IPS-NIHi7 (cell line): ENCODE measurements around the gene GRAMD2B.
"Not testable (repeated sequence)": the region's sequence is repeated elsewhere in the genome, so short reads cannot be mapped to it uniquely, and the experiment has no call there.

ENCODE experiments used
- DNase-seq: peaks from one replicate; pipeline ENCODE4 v3.0.0; 2012; ENCODE audit warnings: mixed read lengths; ENCODE audit errors: extremely low spot score

The GRAMD2B gene

DNA sequence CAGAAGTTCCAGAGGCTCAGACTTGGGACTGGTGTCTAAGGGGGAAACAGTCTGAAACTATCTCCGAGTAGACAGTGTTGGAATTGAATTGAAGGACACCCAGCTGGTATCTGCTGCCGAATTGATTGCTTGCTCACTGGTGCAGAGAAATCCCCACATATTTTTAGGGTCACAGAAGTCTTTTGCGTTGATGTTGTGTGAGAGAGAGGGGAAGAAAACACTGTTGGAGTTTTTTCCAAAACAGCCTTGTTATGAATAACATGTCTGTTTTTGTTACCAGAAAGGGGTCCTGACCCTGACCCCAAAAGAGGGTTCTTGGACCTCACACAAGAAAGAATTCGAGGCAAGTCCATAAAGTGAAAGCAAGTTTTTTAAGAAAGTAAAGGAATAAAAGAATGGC, 90.5 kb downstream of the GRAMD2B start:
- DNase-seq: no peak

GRCh38 chr5:126514131-126514557, 90.9 kb downstream of the GRAMD2B start:
- DNase-seq: no peak

DNA sequence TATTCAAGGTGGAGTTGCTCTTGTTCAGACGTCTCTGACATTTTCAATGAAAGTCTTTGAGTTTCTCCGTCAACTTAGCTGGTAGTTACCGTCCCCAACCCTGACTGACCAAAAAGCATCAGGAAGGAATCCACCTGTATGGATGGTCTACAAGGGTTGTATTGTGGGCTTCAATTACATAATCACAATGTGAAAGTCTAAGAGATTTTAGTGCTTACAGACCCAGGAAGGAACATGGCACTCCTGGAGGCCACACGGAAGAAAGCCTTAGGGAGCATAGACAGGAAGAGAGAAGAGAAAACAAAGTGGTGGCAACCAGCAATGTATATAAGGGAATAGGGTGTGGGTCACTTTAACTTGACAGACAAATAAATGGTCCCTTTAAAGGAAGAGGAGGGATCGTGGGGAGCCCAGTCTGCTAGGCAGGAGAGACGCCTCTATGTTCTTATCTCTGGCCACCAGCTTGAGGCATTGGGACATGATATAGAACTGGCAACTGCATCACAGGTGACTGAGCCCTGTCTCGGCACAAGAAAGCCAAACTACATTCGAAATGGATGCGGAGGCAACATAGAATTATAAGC, 91.4 kb downstream of the GRAMD2B start:
- no peak for DNase-seq

DNA sequence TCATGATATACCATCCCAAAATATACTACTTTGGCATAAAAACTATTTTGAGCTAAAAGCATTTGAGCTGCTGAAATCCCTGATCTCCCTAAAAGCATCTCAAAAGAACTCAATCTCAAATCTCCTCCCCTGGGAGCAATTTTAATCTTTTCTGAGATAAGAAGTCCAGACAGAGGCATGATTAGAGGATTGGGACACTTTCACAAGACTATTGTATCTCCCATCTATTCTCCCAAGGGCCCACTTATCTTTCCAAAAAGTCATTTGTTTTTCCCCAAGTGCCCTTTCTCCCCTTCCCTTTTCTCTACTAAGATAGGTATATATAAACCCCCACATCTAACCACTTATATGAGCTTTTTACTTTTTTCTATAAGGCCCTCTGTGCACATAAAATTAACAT, 92.1 kb downstream of the GRAMD2B start:
- no peak for DNase-seq

DNA sequence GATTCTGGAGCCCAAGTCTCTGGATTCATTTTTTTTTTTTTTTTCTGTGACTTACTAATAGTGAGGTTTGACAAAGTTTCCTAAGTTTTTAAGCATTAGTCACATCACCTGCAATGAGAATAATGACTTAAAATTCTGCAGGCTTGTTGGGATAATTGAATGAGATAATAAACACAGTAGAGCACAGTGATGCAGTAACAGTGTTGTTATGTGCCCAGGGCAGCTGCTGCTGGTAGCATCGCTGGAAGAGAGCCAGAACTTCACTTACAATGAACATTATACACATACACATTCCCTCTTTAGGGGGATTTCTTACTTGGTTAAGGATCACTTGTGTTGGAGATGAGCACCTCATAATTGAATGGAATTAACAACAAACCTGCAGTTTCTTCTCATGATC, 92.9 kb downstream of the GRAMD2B start:
- DNase-seq: no peak

DNA sequence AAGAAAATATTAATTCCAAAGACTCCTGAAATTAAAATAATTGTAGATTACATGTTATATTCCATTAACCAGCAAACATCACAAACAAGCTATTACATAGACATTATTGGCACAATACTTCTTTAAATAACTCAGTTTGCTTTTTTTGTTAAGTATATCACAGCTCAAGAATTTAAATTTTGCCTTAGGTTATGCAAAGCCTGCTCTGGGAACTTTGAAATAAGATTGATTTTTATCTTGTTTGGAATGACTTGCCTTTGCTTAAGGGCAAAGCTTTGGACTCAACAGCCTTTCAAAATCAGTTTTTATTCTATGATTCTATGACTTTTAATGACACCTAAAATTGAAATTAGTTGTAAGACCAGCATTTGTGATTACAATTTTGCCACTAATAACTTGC, 93.6 kb downstream of the GRAMD2B start:
- DNase-seq: no peak

DNA sequence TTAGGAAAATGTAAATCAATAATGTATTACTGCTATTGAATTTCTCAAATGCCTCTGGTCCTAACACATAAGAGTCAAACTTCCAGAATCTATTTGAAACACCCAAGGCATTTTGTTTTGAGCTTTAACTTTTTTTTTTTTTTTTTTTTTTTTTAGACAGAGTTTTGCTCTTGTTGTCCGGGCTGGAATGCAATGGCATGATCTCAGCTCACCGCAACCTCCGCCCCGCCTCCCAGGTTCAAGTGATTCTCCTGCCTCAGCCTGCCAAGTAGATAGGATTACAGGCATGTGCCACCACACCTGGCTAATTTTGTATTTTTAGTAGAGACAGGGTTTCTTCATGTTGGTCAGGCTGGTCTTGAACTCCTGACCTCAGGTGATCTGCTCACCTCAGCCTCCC, 96.0 kb downstream of the GRAMD2B start:
- not testable (repeated sequence) for DNase-seq

- no peak for DNase-seq
Measured at GRCh38 chr5:126519637-126520592, 96.7 kb downstream of the GRAMD2B start.

GRCh38 chr5:126520593-126520953, 97.4 kb downstream of the GRAMD2B start:
- DNase-seq: no peak

- DNase-seq: no peak
Measured at GRCh38 chr5:126521130-126521529, 97.9 kb downstream of the GRAMD2B start.

GRCh38 chr5:126523818-126524510, 100.8 kb downstream of the GRAMD2B start:
- no peak for DNase-seq

DNA sequence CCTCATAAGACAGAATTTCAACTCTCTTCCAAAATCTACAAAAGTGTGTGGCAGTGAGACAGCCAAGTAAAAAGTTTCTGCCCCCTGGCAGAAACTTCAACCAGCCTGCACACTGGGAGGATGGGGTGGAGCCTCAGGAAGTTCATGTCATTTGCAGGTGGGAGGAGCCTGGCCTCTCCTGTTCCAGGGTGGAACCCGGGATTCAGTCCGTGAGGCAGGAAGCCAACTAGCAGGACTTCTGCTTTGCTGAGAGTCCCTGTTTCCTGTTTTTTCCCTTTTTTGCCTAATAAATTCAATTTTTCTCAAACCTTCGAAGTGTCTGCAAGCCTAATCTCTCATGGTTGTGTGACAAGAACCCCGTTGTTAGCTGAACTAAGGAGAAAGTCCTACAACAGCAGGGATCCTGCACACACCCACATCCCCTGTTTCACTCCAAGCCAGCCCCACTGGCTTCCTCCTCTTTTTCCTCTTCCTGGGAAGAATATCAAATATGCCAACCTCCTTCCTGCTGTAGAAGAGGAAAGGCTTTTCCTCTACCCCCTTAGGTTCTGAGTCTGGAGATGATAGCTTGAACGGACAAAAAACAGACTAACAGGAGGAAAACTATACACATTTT, 102.5 kb downstream of the GRAMD2B start:
- peak; percentile 32 for DNase-seq

GRCh38 chr5:126526493-126526892, 103.3 kb downstream of the GRAMD2B start:
- DNase-seq: no peak

DNA sequence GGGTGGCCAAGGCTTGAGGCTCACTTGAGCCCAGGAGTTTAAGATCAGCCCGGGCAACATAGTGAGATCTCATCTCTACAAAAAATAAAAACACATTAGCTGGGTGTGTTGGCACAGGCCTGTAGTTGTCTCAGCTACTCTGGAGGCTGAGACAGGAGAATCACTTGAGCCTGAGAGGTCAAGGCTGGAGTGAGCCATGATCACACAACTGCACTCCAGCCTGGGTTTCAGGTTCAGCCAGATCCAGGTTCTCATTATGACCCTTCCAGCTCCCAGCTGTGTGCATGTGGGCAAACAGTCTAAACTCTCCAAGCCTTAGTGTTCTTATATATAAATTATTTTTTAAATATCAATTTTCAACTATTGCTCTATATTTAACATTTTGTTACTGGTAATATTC, 103.9 kb downstream of the GRAMD2B start:
- DNase-seq: no peak

DNA sequence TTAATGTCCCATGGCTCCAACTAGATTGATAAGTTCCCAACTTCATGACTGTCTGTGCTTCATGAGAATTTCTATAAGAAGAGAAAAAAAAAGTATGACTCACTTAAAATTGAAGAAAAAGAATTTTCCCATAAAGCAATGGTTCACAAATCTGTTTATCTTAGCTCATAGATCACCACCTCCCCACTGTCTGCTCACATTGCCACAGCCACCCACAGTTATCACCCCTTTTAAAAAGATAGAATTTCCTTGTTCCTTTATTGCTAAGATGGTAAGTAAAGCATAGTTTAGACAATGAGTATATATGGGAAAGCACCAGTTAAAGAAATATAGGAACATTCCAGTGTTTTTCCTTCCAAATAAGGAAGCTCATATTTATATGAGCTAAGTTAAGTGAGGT, 104.7 kb downstream of the GRAMD2B start:
- no peak for DNase-seq

GRCh38 chr5:126531543-126532120, 108.4 kb downstream of the GRAMD2B start:
- DNase-seq: no peak

DNA sequence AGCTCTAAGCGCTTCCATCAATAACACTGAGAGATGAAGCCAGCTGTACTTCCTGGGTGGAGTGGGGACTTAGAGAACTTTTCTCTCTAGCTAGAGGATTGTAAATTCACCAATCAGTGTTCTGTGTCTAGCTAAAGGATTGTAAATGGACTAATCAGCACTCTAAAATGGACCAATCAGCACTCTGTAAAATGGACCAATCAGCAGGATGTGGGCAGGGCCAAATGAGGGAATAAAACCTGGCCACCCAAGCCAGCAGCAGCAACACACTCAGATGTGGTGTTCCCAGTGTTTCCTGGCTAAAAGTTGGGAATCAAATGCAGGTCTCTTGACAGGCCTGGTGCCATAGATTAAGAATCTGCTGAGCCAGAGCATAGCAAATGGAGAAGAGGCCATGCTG, 111.3 kb downstream of the GRAMD2B start:
- no peak for DNase-seq

- no peak for DNase-seq
Measured at GRCh38 chr5:126535856-126536545, 112.8 kb downstream of the GRAMD2B start.

- DNase-seq: no peak
Measured at GRCh38 chr5:126536874-126537273, 113.7 kb downstream of the GRAMD2B start.

DNA sequence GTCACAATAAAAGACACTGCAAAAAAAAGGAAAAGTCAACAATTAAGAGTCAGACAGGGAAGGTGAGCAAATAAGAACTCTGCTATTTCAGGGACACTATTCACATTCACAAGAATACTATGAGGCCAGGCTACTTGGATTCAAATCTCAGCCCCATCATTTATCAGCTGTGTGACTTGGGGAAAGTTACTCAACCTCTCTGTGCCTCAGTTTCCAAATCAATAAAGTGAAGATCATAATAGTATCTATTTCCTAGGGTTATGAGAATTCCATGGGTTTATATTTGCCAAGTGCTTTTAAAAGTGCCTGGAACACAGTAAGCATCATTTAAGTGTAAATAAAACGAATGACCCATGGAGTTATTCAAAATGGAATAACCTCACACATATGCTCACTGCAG, 115.4 kb downstream of the GRAMD2B start:
- DNase-seq: no peak

- DNase-seq: no peak
Measured at GRCh38 chr5:126540631-126541030, 117.4 kb downstream of the GRAMD2B start.
